Endothelial cell of umbilical vein (primary cell): ENCODE data around the gene APBA3. TPM values are rescaled to one million over a fixed set of nuclear protein-coding genes. Genes with fewer than 3 reads are reported as not detected.

Experiments used
- BruUV-seq: library from RNA; stranded (reverse); fragments of 400-500 nt; replicated peaks from 2 replicates; lab custom pipeline; 2021; lab: Mats Ljungman, UMichigan
- CTCF ChIA-PET: fragments of 300-600, 350-600 bp; sonication (Branson Sonifier 250); formaldehyde crosslinking; loops from one replicate; lab custom pipeline; 2021; ENCODE audit warnings: antibody characterized with exemption, inconsistent platforms; lab: Charles Lee
- POLR2A ChIA-PET: fragments of 300-600, 350-600 bp; sonication (Branson Sonifier 250); formaldehyde crosslinking; loops from one replicate; lab custom pipeline; 2021; ENCODE audit warnings: antibody characterized with exemption, inconsistent platforms; lab: Charles Lee
- DNase-seq: peaks from one replicate; pipeline ENCODE4 v3.0.0-alpha.2; 2011; ENCODE audit warnings: low read depth, low spot score
- FAIRE-seq: peaks from 2 replicates; lab custom pipeline; 2011; peaks lifted over from hg19 to GRCh38; lab: Jason Lieb, UNC
- H2AFZ ChIP-seq: 2 replicates; pipeline ENCODE4 v1.6.0; 2012; ENCODE audit warnings: low read depth, low read length, control low read depth, inconsistent platforms
- H3K27ac ChIP-seq: 2 replicates; pipeline ENCODE4 v1.5.1; 2011; ENCODE audit warnings: low read depth, mild to moderate bottlenecking, control low read depth, low read length, moderate library complexity; ENCODE audit not compliant: insufficient read depth
- H3K27me3 ChIP-seq, 2 experiments: 2 replicates each; pipeline versions ENCODE4 v1.6.0 to v1.6.1; 2011; ENCODE audit warnings: low read length in 2 of 2, mixed read lengths in 1 of 2; ENCODE audit not compliant: control insufficient read depth in 2 of 2, insufficient read depth in 2 of 2
- H3K36me3 ChIP-seq, 2 experiments: 2 replicates in 1 of 2; 3 replicates in 1 of 2; pipeline ENCODE4 v1.5.1; 2011; ENCODE audit warnings: low read length in 2 of 2, mild to moderate bottlenecking in 1 of 2, moderate library complexity in 1 of 2; ENCODE audit not compliant: control insufficient read depth in 2 of 2, insufficient read depth in 2 of 2; ENCODE audit errors: extremely low read depth in 1 of 2
- H3K4me1 ChIP-seq: 3 replicates; pipeline ENCODE4 v1.5.1; 2011; ENCODE audit warnings: mild to moderate bottlenecking, low read length; ENCODE audit not compliant: control insufficient read depth, insufficient read depth; ENCODE audit errors: extremely low read depth
- H3K4me2 ChIP-seq: 2 replicates; pipeline ENCODE4 v1.6.1; 2011; ENCODE audit warnings: low read length, control low read depth, mixed read lengths; ENCODE audit not compliant: insufficient read depth
- H3K4me3 ChIP-seq, 3 experiments: fragments of 200-600 bp in 1 of 3; sonication (generic), shearing (Covaris generic) in 1 of 3; replicated peaks in 1 of 3; 2 replicates each; pipeline ENCODE4 v1.5.1; 2011 to 2016; ENCODE audit warnings: control low read depth in 3 of 3, low read length in 3 of 3, mild to moderate bottlenecking in 2 of 3, inconsistent platforms in 1 of 3, low read depth in 1 of 3, moderate library complexity in 1 of 3; ENCODE audit not compliant: insufficient read depth in 1 of 3
- H3K79me2 ChIP-seq: 2 replicates; pipeline ENCODE4 v1.6.0; 2012; ENCODE audit warnings: low read length, inconsistent platforms; ENCODE audit not compliant: control insufficient read depth, insufficient read depth
- H3K9ac ChIP-seq: replicated peaks from 2 replicates; pipeline ENCODE3; 2011; ENCODE audit warnings: low read length, control low read depth; ENCODE audit not compliant: insufficient read depth; ENCODE audit errors: extremely low read depth
- H3K9me1 ChIP-seq: replicated peaks from 3 replicates; pipeline ENCODE4 v1.6.0; 2011; ENCODE audit warnings: mild to moderate bottlenecking, low read length; ENCODE audit not compliant: control insufficient read depth, insufficient read depth; ENCODE audit errors: extremely low read depth
- H3K9me3 ChIP-seq: replicated peaks from 2 replicates; pipeline ENCODE4 v1.5.1; 2012; ENCODE audit warnings: low read length, inconsistent platforms; ENCODE audit not compliant: control insufficient read depth, insufficient read depth
- H4K20me1 ChIP-seq: replicated peaks from 2 replicates; pipeline ENCODE3; 2011; ENCODE audit warnings: mild to moderate bottlenecking, low read length; ENCODE audit not compliant: control insufficient read depth, insufficient read depth; ENCODE audit errors: extremely low read depth
- EZH2 ChIP-seq: IDR thresholded peaks from 2 replicates; pipeline ENCODE4 v1.6.1; 2012; ENCODE audit warnings: borderline replicate concordance, low read depth, mild to moderate bottlenecking, moderate library complexity, low read length, inconsistent platforms; ENCODE audit not compliant: severe bottlenecking
- FOS ChIP-seq: IDR thresholded peaks from 2 replicates; pipeline ENCODE4 v1.6.1; 2011; ENCODE audit warnings: mild to moderate bottlenecking, low read length, moderate library complexity, borderline replicate concordance; ENCODE audit not compliant: insufficient read depth
- GATA2 ChIP-seq: IDR thresholded peaks from 2 replicates; pipeline ENCODE4 v1.7.0; 2011; ENCODE audit warnings: low read depth, mild to moderate bottlenecking, moderate library complexity, mixed read lengths, low read length; ENCODE audit not compliant: insufficient read length, insufficient read depth
- JUN ChIP-seq: IDR thresholded peaks from 2 replicates; pipeline ENCODE4 v1.6.1; 2011; ENCODE audit warnings: borderline replicate concordance, low read depth; ENCODE audit not compliant: insufficient read length, insufficient read depth
- MYC ChIP-seq: IDR thresholded peaks from one replicate; pipeline ENCODE4 v1.6.1; 2011; ENCODE audit warnings: mild to moderate bottlenecking, low read depth, low read length
- POLR2A ChIP-seq: IDR thresholded peaks from 2 replicates; pipeline ENCODE4 v1.6.1; 2012; ENCODE audit warnings: low read depth, mild to moderate bottlenecking, control low read depth, low read length
- POLR2AphosphoS5 ChIP-seq: IDR thresholded peaks from 2 replicates; pipeline ENCODE4 v1.6.1; 2012; ENCODE audit warnings: low read depth, mild to moderate bottlenecking, control low read depth, low read length, moderate library complexity; ENCODE audit not compliant: insufficient read depth
- dilution Hi-C: fragments of 300-500 bp; cut with MboI; formaldehyde crosslinking; loops from one replicate; pipeline ENCODE4 v1.15.0; 2019; ENCODE audit warnings: low sequenced_read_pairs; ENCODE audit not compliant: extremely low pct_ligation_motif_present
- intact Hi-C: fragments of 100-400 bp; cut with micrococcal nuclease; formaldehyde crosslinking; loops from one replicate; pipeline ENCODE4 v1.10.0; 2022
- polyA plus RNA-seq, 4 experiments: library from polyadenylated mRNA; depleted of rRNA in 3 of 4; stranded (reverse) in 3 of 4; unstranded in 1 of 4; fragments of >200 nt; gene quantifications; 2 replicates each; pipeline versions ENCODE4 v1.2.1 to v1.2.3, GENCODE V29; 2011 to 2012; ENCODE audit warnings: missing spikeins in 1 of 4
- total RNA-seq: library from RNA; stranded (reverse); gene quantifications from 2 replicates; pipeline ENCODE4 v1.2.3, GENCODE V29; 2021
- TF ChIP-seq, protein P1 (sequence below): IDR thresholded peaks from 2 replicates; pipeline ENCODE4 v1.6.1; 2011; ENCODE audit not compliant: insufficient read depth, insufficient read length
- TF ChIP-seq, protein P2 (sequence below), 2 donors: IDR thresholded peaks; 1 replicate in 1 of 2; 2 replicates in 1 of 2; pipeline ENCODE4 v1.5.1; 2011; ENCODE audit warnings: low read length in 2 of 2, mild to moderate bottlenecking in 2 of 2, moderate library complexity in 2 of 2, control low read depth in 1 of 2, inconsistent platforms in 1 of 2, low read depth in 1 of 2; ENCODE audit not compliant: insufficient read depth in 1 of 2; ENCODE audit errors: extremely low read depth in 1 of 2

APBA3 gene
- total and polyA plus RNA-seq, 2 donors (not counting 3 experiments of a cell fraction or from before 2014, with no cell fraction given) = 23.4 to 25.1 TPM

DNA sequence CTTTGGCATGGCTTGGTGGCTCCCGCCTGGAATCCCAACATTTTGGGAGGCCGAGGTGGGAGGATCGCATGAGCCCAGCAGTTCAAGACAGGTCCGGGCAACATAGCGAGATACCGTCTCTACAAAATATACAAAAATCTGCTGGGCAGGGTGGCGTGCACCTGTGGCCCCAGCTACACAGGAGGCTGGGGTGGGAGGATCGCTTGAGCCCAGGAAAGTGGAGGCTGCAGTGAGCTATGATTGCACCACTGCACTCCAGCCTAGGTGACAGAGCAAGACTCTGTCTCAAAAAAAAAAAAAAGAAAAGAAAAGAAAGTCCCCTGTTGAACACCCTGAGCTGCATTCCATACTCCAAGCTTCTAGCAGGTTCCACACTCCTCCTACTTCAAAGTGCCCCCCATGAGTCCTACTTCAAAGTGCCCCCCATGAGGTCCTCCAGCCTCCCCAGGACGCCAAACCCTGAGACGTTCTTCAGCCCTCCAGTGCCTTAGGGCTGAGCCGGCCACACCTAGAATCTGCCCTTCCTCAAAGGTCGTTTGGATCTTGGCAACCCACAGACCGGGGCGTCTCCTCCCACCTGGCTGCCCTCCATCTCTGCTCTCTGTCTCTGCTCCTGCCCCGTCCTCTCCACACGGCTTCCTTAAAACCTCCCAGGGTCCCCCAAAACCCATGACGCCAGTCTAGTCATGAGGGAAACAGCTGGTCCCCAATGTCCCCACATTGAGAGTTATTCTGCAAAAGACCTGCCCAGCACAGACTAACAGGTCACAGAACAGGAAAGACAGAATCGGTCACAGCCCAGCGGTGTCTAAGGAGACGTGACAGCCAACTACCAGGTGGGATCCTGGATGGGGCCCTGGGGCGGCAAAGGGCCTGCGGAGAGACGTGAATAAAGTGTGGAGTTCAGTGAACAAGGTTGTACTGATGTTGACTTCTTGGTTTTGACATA is 48.6 kb downstream of the APBA3 start:
- intact Hi-C loops = no loop called here
- Histone ChIP-seq H2AFZ (no peak overlapping the region), H4K20me1 (no peaks in the 10 kb centered on the region), H3K9me3 (no peaks in the 10 kb centered on the region), H3K4me2 (no peak overlapping the region), H3K27me3 (peaks cover 0 to 1% of the 10 kb centered on the region in 2 experiments), H3K9ac (no peak overlapping the region), H3K4me3 (no peak overlapping the region), H3K36me3 (no peaks in the 10 kb centered on the region), H3K27ac (no peak overlapping the region), H3K9me1 (no peaks in the 10 kb centered on the region), H3K4me1 (no peaks in the 10 kb centered on the region), H3K79me2 (no peaks in the 10 kb centered on the region)
- TF ChIP-seq MYC (no peak), FOS (no peak), EZH2 (no peak), POLR2A (no peak), JUN (no peak), POLR2AphosphoS5 (no peak), GATA2 (no peak)
- TF ChIP-seq, protein P1, sequence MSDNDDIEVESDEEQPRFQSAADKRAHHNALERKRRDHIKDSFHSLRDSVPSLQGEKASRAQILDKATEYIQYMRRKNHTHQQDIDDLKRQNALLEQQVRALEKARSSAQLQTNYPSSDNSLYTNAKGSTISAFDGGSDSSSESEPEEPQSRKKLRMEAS = no peak
- TF ChIP-seq, protein P2, sequence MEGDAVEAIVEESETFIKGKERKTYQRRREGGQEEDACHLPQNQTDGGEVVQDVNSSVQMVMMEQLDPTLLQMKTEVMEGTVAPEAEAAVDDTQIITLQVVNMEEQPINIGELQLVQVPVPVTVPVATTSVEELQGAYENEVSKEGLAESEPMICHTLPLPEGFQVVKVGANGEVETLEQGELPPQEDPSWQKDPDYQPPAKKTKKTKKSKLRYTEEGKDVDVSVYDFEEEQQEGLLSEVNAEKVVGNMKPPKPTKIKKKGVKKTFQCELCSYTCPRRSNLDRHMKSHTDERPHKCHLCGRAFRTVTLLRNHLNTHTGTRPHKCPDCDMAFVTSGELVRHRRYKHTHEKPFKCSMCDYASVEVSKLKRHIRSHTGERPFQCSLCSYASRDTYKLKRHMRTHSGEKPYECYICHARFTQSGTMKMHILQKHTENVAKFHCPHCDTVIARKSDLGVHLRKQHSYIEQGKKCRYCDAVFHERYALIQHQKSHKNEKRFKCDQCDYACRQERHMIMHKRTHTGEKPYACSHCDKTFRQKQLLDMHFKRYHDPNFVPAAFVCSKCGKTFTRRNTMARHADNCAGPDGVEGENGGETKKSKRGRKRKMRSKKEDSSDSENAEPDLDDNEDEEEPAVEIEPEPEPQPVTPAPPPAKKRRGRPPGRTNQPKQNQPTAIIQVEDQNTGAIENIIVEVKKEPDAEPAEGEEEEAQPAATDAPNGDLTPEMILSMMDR (IDR thresholded peaks at IDR 0.05; ENCODE audit: extremely low read depth in 1 of 2, insufficient read depth in 1 of 2, low read depth in 1 of 2, low read length in 2 of 2) = no peak
- no TSS peak for BruUV-seq
- FAIRE-seq (no peak), DNase-seq (no peak)
- dilution Hi-C loops = no loop called here
- ChIA-PET POLR2A (no interaction called here), CTCF (interaction anchor here (1.4 kb wide), 1 partner anchor 109 kb away, joined by 3 read pairs; no protein-coding TSS in a partner anchor)
